OCI-LY3 (cell line): ENCODE data around the gene C11orf24.

Experiments used
- H2AFZ ChIP-seq: fragments of 200-600, 300-600 bp; shearing (Covaris generic); 2 replicates; pipeline ENCODE4 v1.6.0; 2014; ENCODE audit warnings: antibody characterized with exemption, low read depth, low read length
- H3K27ac ChIP-seq: fragments of 200-600, 300-600 bp; sonication (generic); 2 replicates; pipeline ENCODE4 v1.5.1; 2014; ENCODE audit warnings: mild to moderate bottlenecking, low read length, moderate library complexity, mixed read lengths
- H3K27me3 ChIP-seq: fragments of 200-600, 300-600 bp; sonication (generic); 2 replicates; pipeline ENCODE4 v1.6.1; 2014; ENCODE audit warnings: low read depth, low read length, mixed read lengths
- H3K36me3 ChIP-seq: fragments of 200-600, 300-600 bp; sonication (generic); replicated peaks from 2 replicates; pipeline ENCODE3; 2014; ENCODE audit warnings: low read depth, low read length, mixed read lengths
- H3K4me1 ChIP-seq: fragments of 300-600, 200-600 bp; sonication (generic); 2 replicates; pipeline ENCODE4 v1.6.1; 2014; ENCODE audit warnings: low read length, mixed read lengths
- H3K4me2 ChIP-seq: fragments of 200-600, 300-600 bp; sonication (generic); 2 replicates; pipeline ENCODE4 v1.6.1; 2014; ENCODE audit warnings: low read length, mixed read lengths
- H3K4me3 ChIP-seq: fragments of 300-600, 200-600 bp; sonication (generic); 2 replicates; pipeline ENCODE4 v1.5.1; 2014; ENCODE audit warnings: antibody characterized with exemption, mild to moderate bottlenecking, low read length, moderate library complexity
- H3K79me2 ChIP-seq: fragments of 300-600, 200-600 bp; shearing (Covaris generic); 2 replicates; pipeline ENCODE4 v1.6.1; 2014; ENCODE audit warnings: mild to moderate bottlenecking, low read length, mixed read lengths
- H3K9ac ChIP-seq: fragments of 300-600, 200-600 bp; shearing (Covaris generic); 2 replicates; pipeline ENCODE4 v1.6.0; 2014; ENCODE audit warnings: mild to moderate bottlenecking, low read length, moderate library complexity
- H3K9me3 ChIP-seq: fragments of 200-600, 300-600 bp; shearing (Covaris generic); 2 replicates; pipeline ENCODE4 v1.6.1; 2014; ENCODE audit warnings: low read length, mixed read lengths; ENCODE audit not compliant: insufficient read depth
- H4K20me1 ChIP-seq: fragments of 200-600, 300-600 bp; sonication (generic); 2 replicates; pipeline ENCODE4 v1.6.1; 2016; ENCODE audit warnings: low read length, mixed read lengths; ENCODE audit not compliant: insufficient read depth
- CTCF ChIP-seq: fragments of 200-600, 300-600 bp; sonication (generic); IDR thresholded peaks from 2 replicates; pipeline ENCODE4 v1.5.1; 2014; ENCODE audit warnings: antibody characterized with exemption, low read length, low read depth
- EZH2phosphoT487 ChIP-seq: fragments of 200-600 bp; shearing (Covaris generic); IDR thresholded peaks from 2 replicates; pipeline ENCODE4 v1.6.1; 2018; ENCODE audit warnings: antibody characterized with exemption, mixed run types, low read depth

The C11orf24 gene

GRCh38 chr11:68312117-68312779 is 40.5 kb upstream of the C11orf24 start, which contains the start of gene LRP5:
Gene LRP5 (plus strand): TSS chr11:68312591. CDS start chr11:68312715, 124 bp downstream.
- Histone ChIP-seq H3K27ac (peak within 1 kb of the TSS; percentile 19; the same call in 1 of the 2 replicates), H4K20me1 (peaks cover 19% of the 10 kb centered on the region), H3K9me3 (no peaks in the 10 kb centered on the region), H3K9ac (peak within 1 kb of the TSS; percentile 87), H3K36me3 (no peaks in the 10 kb centered on the region), H3K79me2 (peaks cover 43% of the 10 kb centered on the region), H3K27me3 (no peaks in the 10 kb centered on the region), H3K4me2 (peak within 1 kb of the TSS; percentile 89), H3K4me1 (peaks cover 40% of the 10 kb centered on the region), H3K4me3 (peak within 1 kb of the TSS; percentile 91), H2AFZ (peak within 1 kb of the TSS; percentile 53; the same call in 1 of the 2 replicates)
- TF ChIP-seq EZH2phosphoT487 = no peak
- TF ChIP-seq CTCF = no peak

- no peaks in the 10 kb centered on the region for H3K27me3 ChIP-seq
- no peak for TF ChIP-seq EZH2phosphoT487
- TF ChIP-seq CTCF = no peak
- H3K4me1 ChIP-seq = peaks cover 40% of the 10 kb centered on the region
- H3K9ac ChIP-seq = no peak overlapping the region
- no peak overlapping the region for H3K27ac ChIP-seq
- no peaks in the 10 kb centered on the region for H3K9me3 ChIP-seq
- 0 out of 2 replicates have a peak overlapping the region, but pooled peaks have one; percentile 53 for H2AFZ ChIP-seq
- H3K4me3 ChIP-seq = peak overlapping the region; percentile 79
- peak overlapping the region; percentile 89 for H3K4me2 ChIP-seq
- H3K79me2 ChIP-seq = peaks cover 34% of the 10 kb centered on the region
- peaks cover 15% of the 10 kb centered on the region for H4K20me1 ChIP-seq
- H3K36me3 ChIP-seq = no peaks in the 10 kb centered on the region
Measured at GRCh38 chr11:68311160-68312116, 39.7 kb upstream of the C11orf24 start.

GRCh38 chr11:68309621-68310185 is 37.9 kb upstream of the C11orf24 start:
- Histone ChIP-seq H3K27ac (no peak overlapping the region), H3K4me2 (no peak overlapping the region), H2AFZ (no peak overlapping the region), H3K4me3 (no peak overlapping the region), H3K27me3 (no peaks in the 10 kb centered on the region), H4K20me1 (peaks cover 6% of the 10 kb centered on the region; the same call in 1 of the 2 replicates), H3K36me3 (no peaks in the 10 kb centered on the region), H3K4me1 (peaks cover 38% of the 10 kb centered on the region), H3K9ac (no peak overlapping the region), H3K79me2 (peaks cover 17% of the 10 kb centered on the region), H3K9me3 (no peaks in the 10 kb centered on the region)
- no peak for TF ChIP-seq CTCF
- no peak for TF ChIP-seq EZH2phosphoT487
